GM19351 (cell line): ENCODE measurements around the gene STK25.
A peak's percentile ranks its signal among the peaks of the same experiment; 100 is the strongest.
"Not testable (repeated sequence)": the region's sequence is repeated elsewhere in the genome, so short reads cannot be mapped to it uniquely, and the experiment has no call there.

Experiments
- ATAC-seq: cut with Tn5 transposase; IDR thresholded peaks from one replicate; pipeline ENCODE4 v1.9.1; 2021; ENCODE audit warnings: mild to moderate bottlenecking, moderate library complexity; ENCODE audit not compliant: unreplicated experiment

Gene STK25

GRCh38 chr2:241540401-241540770 lies 32.0 kb upstream of the STK25 start:
- no peak for ATAC-seq

GRCh38 chr2:241539616-241540374 lies 31.4 kb upstream of the STK25 start:
- no peak for ATAC-seq

- no peak for ATAC-seq
Observed at GRCh38 chr2:241538838-241539615, 30.6 kb upstream of the STK25 start.

GRCh38 chr2:241535871-241536655 lies 27.7 kb upstream of the STK25 start:
- no peak for ATAC-seq

GRCh38 chr2:241534701-241535375 lies 26.5 kb upstream of the STK25 start:
- no peak for ATAC-seq

- ATAC-seq = no peak
Observed at GRCh38 chr2:241534293-241534692, 25.9 kb upstream of the STK25 start.

GRCh38 chr2:241532733-241533601 lies 24.6 kb upstream of the STK25 start:
- no peak for ATAC-seq

GRCh38 chr2:241532168-241532567 lies 23.8 kb upstream of the STK25 start:
- no peak for ATAC-seq

- no peak for ATAC-seq
Observed at GRCh38 chr2:241531161-241531722, 22.9 kb upstream of the STK25 start.

GRCh38 chr2:241530571-241530970 lies 22.2 kb upstream of the STK25 start:
- ATAC-seq = no peak

GRCh38 chr2:241525818-241526780 lies 17.7 kb upstream of the STK25 start:
- not testable (repeated sequence) for ATAC-seq

- ATAC-seq = no peak
Observed at GRCh38 chr2:241522477-241522876, 14.1 kb upstream of the STK25 start.

GRCh38 chr2:241519669-241520068 lies 11.3 kb upstream of the STK25 start:
- no peak for ATAC-seq

- no peak for ATAC-seq
Observed at GRCh38 chr2:241517297-241517696, 8.9 kb upstream of the STK25 start.

- no peak for ATAC-seq
Observed at GRCh38 chr2:241516520-241516965, 8.2 kb upstream of the STK25 start.

GRCh38 chr2:241514986-241515737 lies 6.8 kb upstream of the STK25 start:
- ATAC-seq = peak; percentile 45

GRCh38 chr2:241514553-241514952 lies 6.2 kb upstream of the STK25 start:
- no peak for ATAC-seq
